Naive thymus-derived CD4-positive, alpha-beta T cell (primary cell): ENCODE measurements around the gene ADRA2C. TPM values are rescaled to one million over a fixed set of nuclear protein-coding genes. Genes with fewer than 3 reads are reported as not detected.

Experiments
- polyA plus RNA-seq, 2 donors: library from polyadenylated mRNA; unstranded; fragments of 300-500 nt; fragmentation: Illumina TruSeq; gene quantifications; one replicate each; pipeline ENCODE4 v1.2.3, GENCODE V29; 2021
- total RNA-seq, 6 experiments: library from RNA in 5 of 6; stranded (reverse) in 5 of 6; gene quantifications; 1 replicate in 5 of 6; 2 replicates in 1 of 6; pipeline ENCODE4 v1.2.3 and lab custom pipeline; 2021 to 2026

Gene ADRA2C
- total and polyA plus RNA-seq, 7 experiments from 2014 or later: not detected

Other genes starting within 250 kb of the ADRA2C start
- 10 to 100 TPM; 65.2 to 88.6 (median 79.4) TPM for gene LRPAP1, start 234.0 kb upstream of the ADRA2C start, total RNA-seq
- gene LRPAP1, start 234.0 kb upstream of the ADRA2C start, polyA plus RNA-seq: 100 to 1,000 TPM; 103 to 126 TPM